IPS DF 4.7 (cell line): ENCODE data around the gene ANAPC1.
"Not testable (repeated sequence)": the region's sequence is repeated elsewhere in the genome, so short reads cannot be mapped to it uniquely, and the experiment has no call there.

Source experiments
- DNase-seq: peaks from one replicate; pipeline ENCODE4 v3.0.0-alpha.2; 2013; ENCODE audit warnings: low spot score; ENCODE audit errors: extremely low read depth

ANAPC1 gene

GRCh38 chr2:111735838-111736721, 147.9 kb downstream of the ANAPC1 start:
- DNase-seq: not testable (repeated sequence)

GRCh38 chr2:111735420-111735819, 148.6 kb downstream of the ANAPC1 start:
- not testable (repeated sequence) for DNase-seq

DNA sequence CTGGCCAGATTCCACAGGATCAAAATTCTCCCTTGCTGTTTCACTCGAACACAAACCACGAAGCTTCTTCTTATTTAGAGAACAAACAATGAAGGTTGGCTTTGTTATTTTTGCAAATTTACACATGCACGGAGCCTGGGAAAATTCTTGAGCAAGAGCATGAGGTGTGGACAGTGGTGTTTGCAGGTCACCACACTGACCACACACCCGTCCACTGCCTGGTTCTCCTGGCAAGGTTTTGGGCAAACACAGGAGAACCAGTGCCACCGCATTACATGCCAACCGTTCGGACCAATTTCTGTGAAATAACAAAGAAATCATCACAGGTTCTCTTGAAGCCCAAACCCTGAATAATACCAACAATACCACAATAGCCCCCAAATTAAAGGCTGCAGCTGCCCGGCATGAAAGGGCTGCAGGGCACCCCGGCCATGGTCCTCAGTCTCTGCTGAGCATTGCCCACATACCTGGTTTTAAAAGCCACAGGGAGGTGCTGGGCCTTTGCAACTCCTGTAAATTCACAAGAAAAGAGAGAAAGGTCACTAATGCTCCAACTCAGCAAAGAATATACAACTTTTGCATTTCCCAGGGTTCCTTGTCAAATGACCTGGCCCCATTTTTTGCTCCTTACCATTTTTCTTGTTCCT, 154.1 kb downstream of the ANAPC1 start:
- DNase-seq: not testable (repeated sequence)

GRCh38 chr2:111727611-111728110, 156.3 kb downstream of the ANAPC1 start:
- DNase-seq: not testable (repeated sequence)

DNA sequence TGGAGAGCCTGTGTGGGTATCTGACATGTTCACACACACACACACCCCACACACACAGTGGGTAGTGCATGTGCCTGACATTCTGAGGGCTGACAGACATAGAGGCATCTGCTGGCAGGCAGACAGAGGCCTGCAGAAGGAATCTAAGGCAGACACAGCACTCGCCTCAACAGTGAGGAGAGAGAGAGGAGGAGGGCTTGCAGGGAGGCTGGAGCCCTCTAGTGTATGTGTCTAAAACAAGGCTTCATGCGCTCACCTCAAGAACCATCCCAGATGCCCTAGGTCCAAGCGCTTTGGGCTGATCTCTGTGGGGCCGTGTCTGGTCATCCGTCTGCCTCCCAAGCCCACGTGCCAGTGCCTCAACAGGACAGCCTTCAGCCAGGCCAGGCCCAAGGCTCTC, 158.3 kb downstream of the ANAPC1 start:
- not testable (repeated sequence) for DNase-seq

DNA sequence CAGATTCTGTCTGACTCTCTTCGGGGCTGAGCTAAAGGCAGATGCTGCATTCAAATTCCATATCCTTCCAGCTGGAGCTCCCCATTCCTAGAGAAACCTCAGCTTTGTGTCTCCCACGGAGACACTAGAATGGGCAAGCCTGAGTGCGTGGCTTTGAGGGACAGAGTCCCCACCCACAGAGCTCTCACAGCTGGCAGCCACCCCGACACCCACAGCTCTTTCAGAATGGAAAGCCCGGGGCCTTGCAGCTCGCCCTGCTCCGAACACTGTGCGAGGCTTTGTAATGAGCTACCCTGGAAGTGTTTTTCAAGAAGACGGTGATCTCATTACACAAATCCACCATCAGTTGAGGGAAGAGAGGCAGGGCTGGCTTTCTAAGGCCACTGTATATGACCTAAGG, 164.4 kb downstream of the ANAPC1 start:
- DNase-seq: not testable (repeated sequence)
